Measurements from ENCODE around the gene REC114. TPM values are rescaled to one million over a fixed set of nuclear protein-coding genes. Genes with fewer than 3 reads are reported as not detected.

The REC114 gene
- total and polyA plus RNA-seq, 2 donors (not counting 1 experiment from before 2014, with no cell fraction given) = not detected

DNA sequence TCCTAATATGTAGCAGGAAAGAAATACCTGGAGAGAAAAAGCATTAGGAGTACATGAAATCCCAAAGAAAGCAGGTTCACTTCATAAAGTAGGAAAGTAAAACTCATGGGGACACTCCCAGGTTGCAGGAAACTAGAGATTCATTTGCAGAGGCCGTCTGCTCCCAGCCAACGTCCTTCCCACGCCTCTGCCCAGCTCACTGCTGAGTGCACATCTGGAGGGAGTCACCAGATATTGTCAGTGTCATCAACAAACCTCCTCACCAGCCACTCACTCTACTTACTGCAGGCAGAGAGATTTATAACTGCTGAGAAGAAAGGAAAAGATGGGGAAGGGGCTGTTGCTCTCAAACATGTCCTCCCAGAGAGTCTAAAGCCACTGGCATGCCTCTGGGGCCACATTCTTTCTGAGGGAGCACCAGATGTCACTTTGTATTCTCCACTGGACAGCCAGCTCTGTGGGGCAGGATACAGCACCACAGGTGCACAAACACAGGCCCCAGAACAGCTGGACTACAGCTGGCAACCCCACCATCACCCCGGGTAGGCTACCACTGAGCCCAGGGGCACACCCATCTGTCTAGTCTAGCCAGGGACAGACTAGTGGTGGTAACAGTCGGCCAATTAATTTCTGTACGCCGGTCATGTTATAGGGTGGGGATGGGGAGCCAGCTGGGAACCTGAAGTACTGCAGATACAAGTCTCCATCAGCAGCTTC, 125.8 kb downstream of the REC114 start:
- Histone ChIP-seq H3K9me3 (ENCODE audit: control extremely low read depth in 1 of 3, control insufficient read depth in 2 of 3, insufficient read depth in 1 of 3, low read length in 2 of 3) (no peaks in the 10 kb centered on the region), H3K27me3 (replicated peaks in 1 of 4; ENCODE audit: control extremely low read depth in 1 of 4, control insufficient read depth in 3 of 4, insufficient read depth in 4 of 4, low read length in 3 of 4) (no peaks in the 10 kb centered on the region), H3K79me2 (ENCODE audit: control insufficient read depth, insufficient read depth, low read length) (no peaks in the 10 kb centered on the region), H3K4me3 (ENCODE audit: control extremely low read depth in 1 of 5, extremely low read depth in 1 of 5, insufficient read depth in 1 of 5, low read depth in 2 of 5, low read length in 4 of 5) (no peak overlapping the region), H3K27ac (ENCODE audit: low read length in 2 of 2) (no peak overlapping the region), H3K36me3 (replicated peaks in 1 of 2; ENCODE audit: control extremely low read depth in 1 of 2, control insufficient read depth in 1 of 2, extremely low read depth in 1 of 2, insufficient read depth in 2 of 2, low read length in 1 of 2) (peaks cover 4 to 67% of the 10 kb centered on the region in 2 experiments), H4K20me1 (ENCODE audit: control insufficient read depth, insufficient read depth, low read length, poor library complexity, severe bottlenecking) (no peaks in the 10 kb centered on the region), H3K4me1 (ENCODE audit: control insufficient read depth in 2 of 2, insufficient read depth in 2 of 2, low read length in 2 of 2) (no peaks in the 10 kb centered on the region), H3K4me2 (replicated peaks; ENCODE audit: low read depth, low read length, poor library complexity, severe bottlenecking) (no peak overlapping the region), H2AFZ (ENCODE audit: insufficient read depth, low read depth, low read length, poor library complexity, severe bottlenecking) (no peak overlapping the region), H3K9ac (ENCODE audit: low read length) (no peak overlapping the region)
- ChIA-PET CTCF (interaction anchor here (1.0 to 1.6 kb wide), 3 partner anchors 12 to 68 kb away, joined by 3 to 4 read pairs (median 4); no protein-coding TSS in a partner anchor), POLR2A (no interaction called here)
- no peak for ATAC-seq (ENCODE audit: low read depth)
- WGBS (ENCODE audit: insufficient coverage) = 92% methylated on average over 4 of the region's 7 CpGs
- DNase-seq = no peak
- Mint-ChIP-seq H3K4me3 (no peak overlapping the region), H3K27ac (no peak overlapping the region), H3K4me1 (no peaks in the 10 kb centered on the region), H3K9me3 (ENCODE audit: insufficient read depth) (no peaks in the 10 kb centered on the region), H3K27me3 (no peaks in the 10 kb centered on the region)
- no peak for TF ChIP-seq EZH2 (IDR thresholded peaks at IDR 0.05; ENCODE audit: borderline replicate concordance, insufficient read depth, low read depth, low read length, poor library complexity, severe bottlenecking)
- TF ChIP-seq, protein P1, sequence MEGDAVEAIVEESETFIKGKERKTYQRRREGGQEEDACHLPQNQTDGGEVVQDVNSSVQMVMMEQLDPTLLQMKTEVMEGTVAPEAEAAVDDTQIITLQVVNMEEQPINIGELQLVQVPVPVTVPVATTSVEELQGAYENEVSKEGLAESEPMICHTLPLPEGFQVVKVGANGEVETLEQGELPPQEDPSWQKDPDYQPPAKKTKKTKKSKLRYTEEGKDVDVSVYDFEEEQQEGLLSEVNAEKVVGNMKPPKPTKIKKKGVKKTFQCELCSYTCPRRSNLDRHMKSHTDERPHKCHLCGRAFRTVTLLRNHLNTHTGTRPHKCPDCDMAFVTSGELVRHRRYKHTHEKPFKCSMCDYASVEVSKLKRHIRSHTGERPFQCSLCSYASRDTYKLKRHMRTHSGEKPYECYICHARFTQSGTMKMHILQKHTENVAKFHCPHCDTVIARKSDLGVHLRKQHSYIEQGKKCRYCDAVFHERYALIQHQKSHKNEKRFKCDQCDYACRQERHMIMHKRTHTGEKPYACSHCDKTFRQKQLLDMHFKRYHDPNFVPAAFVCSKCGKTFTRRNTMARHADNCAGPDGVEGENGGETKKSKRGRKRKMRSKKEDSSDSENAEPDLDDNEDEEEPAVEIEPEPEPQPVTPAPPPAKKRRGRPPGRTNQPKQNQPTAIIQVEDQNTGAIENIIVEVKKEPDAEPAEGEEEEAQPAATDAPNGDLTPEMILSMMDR (IDR thresholded peaks at IDR 0.05) = no peak
- intact Hi-C loops (cut with micrococcal nuclease) = no loop called here

DNA sequence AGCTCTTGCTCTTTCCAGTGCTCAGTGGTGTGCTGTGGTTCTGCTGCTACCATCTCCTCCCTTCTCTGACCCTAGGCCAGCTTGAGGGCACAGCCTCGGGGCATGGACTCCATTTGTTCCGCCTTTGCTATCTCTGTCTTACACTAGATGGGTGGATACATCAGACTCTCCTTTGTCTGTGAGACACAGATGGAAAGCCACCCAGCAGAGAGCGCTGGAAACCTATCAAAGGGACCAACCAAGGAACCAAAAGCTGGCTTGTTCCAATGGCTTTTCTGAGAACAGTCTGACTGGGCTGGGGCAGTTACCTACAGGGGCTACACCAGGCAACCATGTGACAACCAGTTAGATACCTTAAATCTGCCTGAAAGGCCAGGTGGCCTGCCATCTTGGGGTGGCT, 126.4 kb downstream of the REC114 start:
- Histone ChIP-seq H3K4me1 (ENCODE audit: control insufficient read depth in 2 of 2, insufficient read depth in 2 of 2, low read length in 2 of 2) (no peaks in the 10 kb centered on the region), H4K20me1 (ENCODE audit: control insufficient read depth, insufficient read depth, low read length, poor library complexity, severe bottlenecking) (no peaks in the 10 kb centered on the region), H2AFZ (ENCODE audit: insufficient read depth, low read depth, low read length, poor library complexity, severe bottlenecking) (no peak overlapping the region), H3K36me3 (replicated peaks in 1 of 2; ENCODE audit: control extremely low read depth in 1 of 2, control insufficient read depth in 1 of 2, extremely low read depth in 1 of 2, insufficient read depth in 2 of 2, low read length in 1 of 2) (peaks cover 4 to 69% of the 10 kb centered on the region in 2 experiments), H3K4me2 (replicated peaks; ENCODE audit: low read depth, low read length, poor library complexity, severe bottlenecking) (no peak overlapping the region), H3K9ac (ENCODE audit: low read length) (no peak overlapping the region), H3K9me3 (ENCODE audit: control extremely low read depth in 1 of 3, control insufficient read depth in 2 of 3, insufficient read depth in 1 of 3, low read length in 2 of 3) (no peaks in the 10 kb centered on the region), H3K27ac (ENCODE audit: low read length in 2 of 2) (no peak overlapping the region), H3K79me2 (ENCODE audit: control insufficient read depth, insufficient read depth, low read length) (no peaks in the 10 kb centered on the region), H3K4me3 (ENCODE audit: control extremely low read depth in 1 of 5, extremely low read depth in 1 of 5, insufficient read depth in 1 of 5, low read depth in 2 of 5, low read length in 4 of 5) (no peak overlapping the region), H3K27me3 (replicated peaks in 1 of 4; ENCODE audit: control extremely low read depth in 1 of 4, control insufficient read depth in 3 of 4, insufficient read depth in 4 of 4, low read length in 3 of 4) (no peaks in the 10 kb centered on the region)
- ChIA-PET CTCF (interaction anchor here (1.1 to 1.6 kb wide), 2 partner anchors 13 to 67 kb away, joined by 3 to 4 read pairs; no protein-coding TSS in a partner anchor), POLR2A (no interaction called here)
- TF ChIP-seq, protein P1 (IDR thresholded peaks at IDR 0.05) = no peak
- TF ChIP-seq EZH2 (IDR thresholded peaks at IDR 0.05; ENCODE audit: borderline replicate concordance, insufficient read depth, low read depth, low read length, poor library complexity, severe bottlenecking) = no peak
- intact Hi-C loops (cut with micrococcal nuclease) = no loop called here
- ATAC-seq (ENCODE audit: low read depth) (no peak), DNase-seq (no peak)
- H3K4me3 Mint-ChIP-seq = no peak overlapping the region
- no peaks in the 10 kb centered on the region for H3K9me3 Mint-ChIP-seq (ENCODE audit: insufficient read depth)
- 96% methylated on average over 2 of the region's 3 CpGs for WGBS (ENCODE audit: insufficient coverage)
- H3K27me3 Mint-ChIP-seq = no peaks in the 10 kb centered on the region
- H3K27ac Mint-ChIP-seq = no peak overlapping the region
- H3K4me1 Mint-ChIP-seq = no peaks in the 10 kb centered on the region
